Measurements from ENCODE around the gene UIMC1. TPM values are rescaled to one million over a fixed set of nuclear protein-coding genes. Genes with fewer than 3 reads are reported as not detected.
"Not testable (repeated sequence)": the region's sequence is repeated elsewhere in the genome, so short reads cannot be mapped to it uniquely, and the experiment has no call there.

The UIMC1 gene
- total RNA-seq, 1 experiment from 2014 or later: 96.3 TPM

GRCh38 chr5:176874198-176874780 is 132.3 kb downstream of the UIMC1 start:
- BruUV-seq (replicated peaks): no TSS peak
- H3K27me3 Mint-ChIP-seq (ENCODE audit: insufficient read depth, unreplicated experiment): peaks cover 57% of the 10 kb centered on the region
- no peak for DNase-seq (ENCODE audit: unreplicated experiment)
- intact Hi-C loops (cut with micrococcal nuclease): no loop called here
- no peak overlapping the region for H3K4me3 Mint-ChIP-seq (ENCODE audit: unreplicated experiment)
- no peak for TF ChIP-seq CTCF (IDR thresholded peaks at IDR 0.05; ENCODE audit: unreplicated experiment)
- no peaks in the 10 kb centered on the region for H3K36me3 Mint-ChIP-seq (ENCODE audit: insufficient read depth, unreplicated experiment)
- no peak overlapping the region for H3K27ac Mint-ChIP-seq (ENCODE audit: low read depth, unreplicated experiment)
- ChIA-PET POLR2A (interaction anchor here (0.5 kb wide), 1 partner anchor 64 kb away, joined by 3 read pairs; no protein-coding TSS in a partner anchor), CTCF (interaction anchor here (2.3 kb wide), 1 partner anchor 214 kb away, joined by 10 read pairs; no protein-coding TSS in a partner anchor)
- no peaks in the 10 kb centered on the region for H3K9me3 Mint-ChIP-seq (ENCODE audit: unreplicated experiment)
- H3K4me1 Mint-ChIP-seq (ENCODE audit: insufficient read depth, unreplicated experiment): no peaks in the 10 kb centered on the region

GRCh38 chr5:176873541-176874172 is 132.9 kb downstream of the UIMC1 start:
- Mint-ChIP-seq H3K27me3 (ENCODE audit: insufficient read depth, unreplicated experiment) (peaks cover 52% of the 10 kb centered on the region), H3K36me3 (ENCODE audit: insufficient read depth, unreplicated experiment) (no peaks in the 10 kb centered on the region), H3K27ac (ENCODE audit: low read depth, unreplicated experiment) (no peak overlapping the region), H3K4me1 (ENCODE audit: insufficient read depth, unreplicated experiment) (no peaks in the 10 kb centered on the region), H3K4me3 (ENCODE audit: unreplicated experiment) (no peak overlapping the region), H3K9me3 (ENCODE audit: unreplicated experiment) (no peaks in the 10 kb centered on the region)
- POLR2A ChIA-PET: no interaction called here
- no TSS peak for BruUV-seq (replicated peaks)
- CTCF ChIA-PET: interaction anchor here (0.7 to 2.3 kb wide), 2 partner anchors 213 to 262 kb away, joined by 3 to 10 read pairs; no protein-coding TSS in a partner anchor
- no peak for TF ChIP-seq CTCF (IDR thresholded peaks at IDR 0.05; ENCODE audit: unreplicated experiment)
- intact Hi-C loops (cut with micrococcal nuclease): no loop called here
- no peak for DNase-seq (ENCODE audit: unreplicated experiment)

- CTCF ChIA-PET: interaction anchor here (0.7 to 2.3 kb wide), 3 partner anchors 212 to 262 kb away, joined by 3 to 10 read pairs (median 3); no protein-coding TSS in a partner anchor
- H3K4me1 Mint-ChIP-seq (ENCODE audit: insufficient read depth, unreplicated experiment); H3K36me3 Mint-ChIP-seq (ENCODE audit: insufficient read depth, unreplicated experiment); BruUV-seq (replicated peaks); intact Hi-C loops (cut with micrococcal nuclease); H3K27ac Mint-ChIP-seq (ENCODE audit: low read depth, unreplicated experiment); DNase-seq (ENCODE audit: unreplicated experiment); H3K9me3 Mint-ChIP-seq (ENCODE audit: unreplicated experiment); H3K4me3 Mint-ChIP-seq (ENCODE audit: unreplicated experiment): not testable (repeated sequence)
- H3K27me3 Mint-ChIP-seq (ENCODE audit: insufficient read depth, unreplicated experiment): peaks cover 47% of the 10 kb centered on the region
- POLR2A ChIA-PET: interaction anchor here (0.6 to 1.2 kb wide), 2 partner anchors 61 to 116 kb away, joined by 3 read pairs; no protein-coding TSS in a partner anchor
Observed at GRCh38 chr5:176873011-176873410, 133.6 kb downstream of the UIMC1 start.

GRCh38 chr5:176872586-176872985 is 134.0 kb downstream of the UIMC1 start:
- intact Hi-C loops (cut with micrococcal nuclease); BruUV-seq (replicated peaks); H3K4me1 Mint-ChIP-seq (ENCODE audit: insufficient read depth, unreplicated experiment); H3K9me3 Mint-ChIP-seq (ENCODE audit: unreplicated experiment); DNase-seq (ENCODE audit: unreplicated experiment); H3K4me3 Mint-ChIP-seq (ENCODE audit: unreplicated experiment); H3K36me3 Mint-ChIP-seq (ENCODE audit: insufficient read depth, unreplicated experiment); H3K27ac Mint-ChIP-seq (ENCODE audit: low read depth, unreplicated experiment): not testable (repeated sequence)
- POLR2A ChIA-PET: interaction anchor here (0.6 to 1.2 kb wide), 2 partner anchors 61 to 116 kb away, joined by 3 read pairs; no protein-coding TSS in a partner anchor
- CTCF ChIA-PET: interaction anchor here (0.9 to 2.3 kb wide), 2 partner anchors 212 to 215 kb away, joined by 3 to 10 read pairs; no protein-coding TSS in a partner anchor
- peaks cover 49% of the 10 kb centered on the region for H3K27me3 Mint-ChIP-seq (ENCODE audit: insufficient read depth, unreplicated experiment)

GRCh38 chr5:176870644-176871043 is 135.9 kb downstream of the UIMC1 start:
- CTCF ChIA-PET; H3K4me3 Mint-ChIP-seq (ENCODE audit: unreplicated experiment); H3K4me1 Mint-ChIP-seq (ENCODE audit: insufficient read depth, unreplicated experiment): not testable (repeated sequence)

More at GRCh38 chr5:176870644-176871043, 135.9 kb downstream of the UIMC1 start:
- H3K27me3 Mint-ChIP-seq (ENCODE audit: insufficient read depth, unreplicated experiment): peaks cover 54% of the 10 kb centered on the region
- BruUV-seq (replicated peaks); DNase-seq (ENCODE audit: unreplicated experiment); H3K9me3 Mint-ChIP-seq (ENCODE audit: unreplicated experiment); H3K36me3 Mint-ChIP-seq (ENCODE audit: insufficient read depth, unreplicated experiment); H3K27ac Mint-ChIP-seq (ENCODE audit: low read depth, unreplicated experiment); intact Hi-C loops (cut with micrococcal nuclease): not testable (repeated sequence)
- POLR2A ChIA-PET: interaction anchor here (0.5 to 0.6 kb wide), 2 partner anchors 15 to 209 kb away, joined by 3 to 4 read pairs; no protein-coding TSS in a partner anchor

Data from MCF 10A (cell line).